Stimulated activated CD8-positive, alpha-beta memory T cell treated with anti-CD3 and anti-CD28 coated beads, Interleukin-15, amount 100 ng/mL, for 1 hour (primary cell): Measurements from ENCODE around the gene SIRPD.

Source experiments
- DNase-seq: peaks from one replicate; pipeline ENCODE4 v3.0.0-alpha.2; 2020; ENCODE audit warnings: low read depth

SIRPD gene

GRCh38 chr20:1494436-1494835, 63.1 kb downstream of the SIRPD start:
- no peak for DNase-seq

GRCh38 chr20:1493536-1493935, 64.0 kb downstream of the SIRPD start:
- DNase-seq: no peak

- no peak for DNase-seq
Measured at GRCh38 chr20:1491860-1492642, 65.5 kb downstream of the SIRPD start.

GRCh38 chr20:1491281-1491840, 66.1 kb downstream of the SIRPD start, which contains the start of gene SIRPB2:
Gene SIRPB2, minus strand, starts transcription at chr20:1491420. Its CDS starts 61 bp downstream, at chr20:1491359.
- no peak for DNase-seq

- DNase-seq: no peak
Measured at GRCh38 chr20:1490643-1491195, 66.8 kb downstream of the SIRPD start.

GRCh38 chr20:1489764-1490436, 67.6 kb downstream of the SIRPD start:
- DNase-seq: no peak

- DNase-seq: no peak
Measured at GRCh38 chr20:1489325-1489724, 68.2 kb downstream of the SIRPD start.

- DNase-seq: no peak
Measured at GRCh38 chr20:1486566-1486965, 70.9 kb downstream of the SIRPD start.

GRCh38 chr20:1484438-1485116, 72.9 kb downstream of the SIRPD start:
- no peak for DNase-seq
